Calu3 (cell line): ENCODE measurements around the gene CCT2. TPM values are rescaled to one million over a fixed set of nuclear protein-coding genes. Genes with fewer than 3 reads are reported as not detected.

Experiments used
- BruUV-seq: library from RNA; stranded (reverse); fragments of 400-500 nt; replicated peaks from 2 replicates; lab custom pipeline; 2021; lab: Mats Ljungman, UMichigan
- CTCF ChIA-PET: fragments of 300-600 bp; sonication (Branson Sonifier 250); formaldehyde crosslinking; loops from one replicate; lab custom pipeline; 2022; ENCODE audit warnings: antibody characterized with exemption; lab: Charles Lee
- DNase-seq: peaks from one replicate; pipeline ENCODE4 v3.0.0; 2022
- H3K27ac Mint-ChIP-seq: one replicate; pipeline ENCODE4 v1.8.0; 2022; ENCODE audit warnings: mixed read lengths; ENCODE audit not compliant: unreplicated experiment
- H3K27me3 Mint-ChIP-seq: one replicate; pipeline ENCODE4 v1.8.0; 2022; ENCODE audit warnings: mixed read lengths; ENCODE audit not compliant: unreplicated experiment
- H3K36me3 Mint-ChIP-seq: one replicate; pipeline ENCODE4 v1.8.0; 2022; ENCODE audit warnings: mild to moderate bottlenecking, moderate library complexity, mixed read lengths; ENCODE audit not compliant: insufficient read depth, unreplicated experiment
- H3K4me1 Mint-ChIP-seq: one replicate; pipeline ENCODE4 v1.8.0; 2022; ENCODE audit warnings: mild to moderate bottlenecking, low read depth, mixed read lengths; ENCODE audit not compliant: unreplicated experiment
- H3K4me3 Mint-ChIP-seq: one replicate; pipeline ENCODE4 v1.8.0; 2022; ENCODE audit warnings: mild to moderate bottlenecking, low read depth, moderate library complexity, mixed read lengths; ENCODE audit not compliant: unreplicated experiment
- H3K9me3 Mint-ChIP-seq: one replicate; pipeline ENCODE4 v1.8.0; 2022; ENCODE audit warnings: low read depth, mixed read lengths; ENCODE audit not compliant: unreplicated experiment
- CTCF ChIP-seq: fragments of 200-600 bp; IDR thresholded peaks from one replicate; pipeline ENCODE4 v1.8.0; 2022; ENCODE audit warnings: antibody characterized with exemption; ENCODE audit not compliant: unreplicated experiment
- intact Hi-C: fragments of 100-400 bp; cut with micrococcal nuclease; formaldehyde crosslinking; loops from one replicate; pipeline ENCODE4 v1.10.0; 2022; ENCODE audit not compliant: unreplicated experiment
- total RNA-seq: library from RNA; stranded (reverse); gene quantifications from 2 replicates; pipeline ENCODE4 v1.2.3, GENCODE V29; 2022

Gene CCT2
- total RNA-seq, 1 experiment from 2014 or later = 410 TPM

DNA sequence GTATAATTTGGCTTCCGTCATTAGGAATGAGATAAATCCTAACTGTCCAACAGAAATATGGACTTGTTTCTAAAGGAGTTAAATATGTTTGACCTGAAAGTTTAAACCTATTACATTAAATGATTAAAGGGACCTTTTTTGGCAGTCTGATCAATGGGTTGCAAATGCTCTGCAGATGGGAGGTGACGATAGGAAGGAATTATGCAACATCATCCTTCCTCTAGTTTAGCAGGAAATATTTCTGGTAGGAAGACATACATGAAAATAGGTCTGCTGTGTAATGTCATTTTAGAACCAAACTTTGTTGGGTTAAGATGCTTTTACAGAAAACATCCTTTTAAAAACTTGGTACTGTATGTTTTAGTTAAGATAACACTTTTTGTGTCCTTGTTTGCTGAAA is 22.9 kb downstream of the CCT2 start:
- Mint-ChIP-seq H3K4me1 (no peaks in the 10 kb centered on the region), H3K27ac (no peak overlapping the region), H3K9me3 (no peaks in the 10 kb centered on the region), H3K27me3 (peaks cover 14% of the 10 kb centered on the region), H3K4me3 (no peak overlapping the region), H3K36me3 (peaks cover 5% of the 10 kb centered on the region)
- BruUV-seq = no TSS peak
- no peak for TF ChIP-seq CTCF
- intact Hi-C loops = no loop called here
- DNase-seq = no peak
- CTCF ChIA-PET = no interaction called here

GRCh38 chr12:69610126-69610525 is 24.9 kb downstream of the CCT2 start:
- no peaks in the 10 kb centered on the region for H3K36me3 Mint-ChIP-seq
- no peak overlapping the region for H3K27ac Mint-ChIP-seq
- DNase-seq = no peak
- peaks cover 26% of the 10 kb centered on the region for H3K27me3 Mint-ChIP-seq
- no peaks in the 10 kb centered on the region for H3K9me3 Mint-ChIP-seq
- no peak for TF ChIP-seq CTCF
- no peaks in the 10 kb centered on the region for H3K4me1 Mint-ChIP-seq
- no peak overlapping the region for H3K4me3 Mint-ChIP-seq
- intact Hi-C loops = no loop called here
- CTCF ChIA-PET = interaction anchor here (1.1 kb wide), 1 partner anchor 10 kb away, joined by 3 read pairs; no protein-coding TSS in a partner anchor
- no TSS peak for BruUV-seq

DNA sequence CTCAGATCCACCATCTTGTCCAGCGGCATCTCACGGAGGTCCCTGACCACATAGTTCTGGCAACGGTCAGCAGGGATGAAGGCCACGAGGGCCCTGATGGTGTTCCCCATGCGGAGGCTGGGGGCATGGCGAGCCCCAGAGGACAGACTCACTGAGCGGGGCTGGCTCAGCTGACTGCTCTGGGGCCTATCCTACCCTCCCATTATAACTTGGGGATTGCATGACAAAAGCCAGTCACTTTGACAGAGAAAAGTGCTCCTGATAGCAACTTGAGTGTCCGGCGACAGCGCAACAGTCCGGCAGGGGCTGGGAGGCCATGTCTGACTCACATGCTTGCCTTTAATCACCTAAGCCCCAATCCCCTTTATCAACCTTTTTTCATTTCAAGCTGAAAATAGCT is 25.5 kb downstream of the CCT2 start, which contains the start of gene LRRC10:
Gene LRRC10 (minus strand): TSS at position 179 of the 400 bp plus-strand sequence. CDS start 69 bp downstream, at position 110.
- H3K27me3 Mint-ChIP-seq = peaks cover 32% of the 10 kb centered on the region
- no peak within 1 kb of the TSS for H3K27ac Mint-ChIP-seq
- no peaks in the 10 kb centered on the region for H3K36me3 Mint-ChIP-seq
- no peak for DNase-seq
- intact Hi-C loops = no loop called here
- H3K9me3 Mint-ChIP-seq = no peaks in the 10 kb centered on the region
- H3K4me3 Mint-ChIP-seq = no peak within 1 kb of the TSS
- no peaks in the 10 kb centered on the region for H3K4me1 Mint-ChIP-seq
- no peak for TF ChIP-seq CTCF
- BruUV-seq = no TSS peak
- CTCF ChIA-PET = interaction anchor here (0.7 to 1.1 kb wide), 3 partner anchors 9 to 610 kb away, joined by 3 to 5 read pairs (median 3); no protein-coding TSS in a partner anchor

DNA sequence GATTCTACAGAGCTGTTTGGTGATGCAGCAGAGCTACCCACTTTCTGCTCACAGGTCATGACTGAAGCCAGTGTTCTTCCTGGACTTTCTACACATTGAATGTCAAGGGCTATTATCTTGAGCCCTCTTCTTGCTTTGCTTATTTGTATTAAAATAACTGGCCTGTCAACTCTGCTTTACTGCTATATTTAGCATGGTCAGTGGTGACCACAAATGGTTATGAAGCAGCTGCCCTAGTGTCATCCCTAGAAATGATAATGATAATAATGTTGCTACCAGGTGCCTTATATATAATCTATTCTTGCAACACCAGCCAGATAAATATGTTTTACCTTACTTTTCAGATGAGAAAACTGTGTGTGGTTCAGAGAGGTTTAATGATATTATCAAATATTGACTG is 28.1 kb downstream of the CCT2 start:
- TF ChIP-seq CTCF = no peak
- no TSS peak for BruUV-seq
- Mint-ChIP-seq H3K4me3 (no peak overlapping the region), H3K36me3 (no peaks in the 10 kb centered on the region), H3K9me3 (no peaks in the 10 kb centered on the region), H3K4me1 (no peaks in the 10 kb centered on the region), H3K27ac (no peak overlapping the region), H3K27me3 (peaks cover 58% of the 10 kb centered on the region)
- intact Hi-C loops = no loop called here
- no peak for DNase-seq
- CTCF ChIA-PET = interaction anchor here (0.8 kb wide), 1 partner anchor 58 kb away, joined by 7 read pairs; no protein-coding TSS in a partner anchor
